HepG2 (cell line): ENCODE data around the gene EPB41L3. TPM values are rescaled to one million over a fixed set of nuclear protein-coding genes. Genes with fewer than 3 reads are reported as not detected.

Experiments used
- ATAC-seq: fragments of 200-7000 bp; cut with Tn5 transposase; 3 replicates; pipeline ENCODE4 v1.9.1; 2020; ENCODE audit warnings: mild to moderate bottlenecking, moderate library complexity
- BruUV-seq: library from RNA; stranded (reverse); fragments of 400-500 nt; replicated peaks from 2 replicates; lab custom pipeline; 2021; lab: Mats Ljungman, UMichigan
- CTCF ChIA-PET: fragments of 300-600 bp; formaldehyde crosslinking; extraction: SDS; loops from one replicate; lab custom pipeline; 2021; ENCODE audit warnings: low total read pairs, inconsistent platforms, low intra/inter-chr PET ratio; lab: Yijun Ruan, JAX
- POLR2A ChIA-PET: fragments of 350-600 bp; sonication (Branson Sonifier 250); formaldehyde crosslinking; loops from one replicate; lab custom pipeline; 2020; ENCODE audit warnings: antibody characterized with exemption, inconsistent platforms; lab: Yijun Ruan, JAX
- DNase-seq: peaks from one replicate; pipeline ENCODE4 v3.0.0-alpha.2; 2015; ENCODE audit warnings: low spot score
- FAIRE-seq: peaks from 3 replicates; lab custom pipeline; 2011; peaks lifted over from hg19 to GRCh38; lab: Jason Lieb, UNC
- H2AFZ ChIP-seq: one replicate; pipeline ENCODE4 v1.6.1; 2011; ENCODE audit warnings: low read length, inconsistent platforms
- H3K27ac ChIP-seq: fragments of 300-600 bp; 3 replicates; pipeline ENCODE4 v1.8.0; 2011; ENCODE audit warnings: mixed run types, mild to moderate bottlenecking, mixed read lengths, low read length, inconsistent platforms; ENCODE audit not compliant: insufficient read depth; ENCODE audit errors: extremely low read length
- H3K27me3 ChIP-seq, 2 experiments: fragments of 200-600 bp in 1 of 2; 2 replicates in 1 of 2; 3 replicates in 1 of 2; pipeline versions ENCODE4 v1.6.0 to v1.8.0; 2011; ENCODE audit warnings: low read length in 2 of 2, mild to moderate bottlenecking in 2 of 2, moderate library complexity in 2 of 2, inconsistent platforms in 1 of 2; ENCODE audit not compliant: insufficient read depth in 2 of 2, control insufficient read depth in 1 of 2
- H3K36me3 ChIP-seq, 2 experiments: fragments of 200-600 bp in 1 of 2; replicated peaks in 1 of 2; 2 replicates in 1 of 2; 3 replicates in 1 of 2; pipeline versions ENCODE4 v1.5.1 to v1.8.0; 2011; ENCODE audit warnings: low read length in 2 of 2, inconsistent platforms in 1 of 2; ENCODE audit not compliant: insufficient read depth in 2 of 2, control insufficient read depth in 1 of 2
- H3K4me1 ChIP-seq: 2 replicates; pipeline ENCODE4 v1.5.1; 2012; ENCODE audit warnings: low read length, inconsistent platforms; ENCODE audit not compliant: insufficient read depth
- H3K4me2 ChIP-seq: 2 replicates; pipeline ENCODE4 v1.6.0; 2011; ENCODE audit warnings: low read depth, low read length, inconsistent platforms
- H3K4me3 ChIP-seq, 3 experiments: fragments of 200-600 bp in 1 of 3; sonication (generic), shearing (Covaris generic) in 1 of 3; replicated peaks in 1 of 3; 2 replicates each; pipeline ENCODE4 v1.5.1; 2011 to 2016; ENCODE audit warnings: low read length in 3 of 3, inconsistent platforms in 2 of 3, low read depth in 2 of 3, mild to moderate bottlenecking in 2 of 3, control low read depth in 1 of 3, mixed read lengths in 1 of 3; ENCODE audit not compliant: insufficient read depth in 1 of 3
- H3K79me2 ChIP-seq: one replicate; pipeline ENCODE4 v1.6.1; 2011; ENCODE audit warnings: low read length, inconsistent platforms; ENCODE audit not compliant: insufficient read depth
- H3K9ac ChIP-seq: 2 replicates; pipeline ENCODE4 v1.6.0; 2011; ENCODE audit warnings: mild to moderate bottlenecking, low read depth, low read length, inconsistent platforms; ENCODE audit not compliant: insufficient read depth
- H3K9me3 ChIP-seq: 2 replicates; pipeline ENCODE4 v1.5.1; 2012; ENCODE audit warnings: mild to moderate bottlenecking, low read length
- H4K20me1 ChIP-seq: 2 replicates; pipeline ENCODE4 v1.6.0; 2011; ENCODE audit warnings: inconsistent platforms, mild to moderate bottlenecking, low read length, moderate library complexity; ENCODE audit not compliant: insufficient read depth
- FOXA3 ChIP-seq: IDR thresholded peaks from 2 replicates; pipeline ENCODE4 v1.6.1; 2016; ENCODE audit warnings: missing genetic modification reagents, missing compliant biosample characterization
- HHEX ChIP-seq: IDR thresholded peaks from 2 replicates; pipeline ENCODE4 v1.6.1; 2016; ENCODE audit warnings: control low read depth
- PHF5A ChIP-seq: IDR thresholded peaks from one replicate; pipeline ENCODE4 v1.6.1; 2018; ENCODE audit warnings: low read depth, missing genetic modification reagents; ENCODE audit not compliant: unreplicated experiment
- POGK ChIP-seq: sonication (generic); formaldehyde crosslinking; conservative IDR thresholded peaks from 2 replicates; pipeline ENCODE4 v1.8.0; 2022; ENCODE audit warnings: mild to moderate bottlenecking, moderate library complexity, missing genetic modification reagents
- ZBTB40 ChIP-seq, 2 experiments: fragments of 450-650 bp in 1 of 2; sonication (generic) in 1 of 2; formaldehyde crosslinking in 1 of 2; IDR thresholded peaks; 2 replicates each; pipeline versions ENCODE4 v1.6.1 to v1.8.0; 2016 to 2022; ENCODE audit warnings: antibody characterized with exemption in 1 of 2, mild to moderate bottlenecking in 1 of 2, missing genetic modification reagents in 1 of 2
- ZNF609 ChIP-seq: sonication (generic); formaldehyde crosslinking; IDR thresholded peaks from 2 replicates; pipeline ENCODE4 v1.4.0; 2020; ENCODE audit warnings: mild to moderate bottlenecking, missing genetic modification reagents, borderline replicate concordance
- WGBS: methylation state at CpG from one replicate; pipeline ENCODE4 v1.1.6; 2017; ENCODE audit warnings: low lambda C conversion rate; 5-methylcytosine and 5-hydroxymethylcytosine counted together
- in situ Hi-C: cut with HindIII; loops from 2 replicates; pipeline ENCODE4 v1.10.0; 2017; ENCODE audit warnings: low pct_unique_long_range_greater_than_20kb; ENCODE audit not compliant: extremely low pct_ligation_motif_present
- intact Hi-C: fragments of 100-400 bp; cut with micrococcal nuclease; formaldehyde crosslinking; loops from one replicate; pipeline ENCODE4 v1.10.0; 2022; ENCODE audit not compliant: unreplicated experiment
- polyA plus RNA-seq, 8 experiments: library from polyadenylated mRNA; depleted of rRNA in 3 of 8; stranded (reverse) in 7 of 8; unstranded in 1 of 8; fragments of >200 nt; fragmentation: Illumina TruSeq in 4 of 8; extraction: Trizol in 4 of 8; gene quantifications; 2 replicates each; pipeline versions ENCODE4 v1.2.1 to v1.2.3, GENCODE V29; 2011 to 2016; ENCODE audit warnings: low read depth in 4 of 8, missing spikeins in 1 of 8, mixed read lengths in 1 of 8; ENCODE audit not compliant: insufficient read depth in 1 of 8
- total RNA-seq, 5 experiments: library from RNA; depleted of rRNA; stranded (reverse); fragments of >200 nt; fragmentation: Illumina TruSeq; extraction: Trizol; gene quantifications; 2 replicates each; pipeline ENCODE4 v1.2.3, GENCODE V29; 2016; ENCODE audit warnings: low read depth in 1 of 5

Gene EPB41L3
- total and polyA plus RNA-seq, 2 of the 13 experiments (the other 11 are each of a cell fraction or from before 2014, with no cell fraction given), result not detected

- TF ChIP-seq ZNF609 (CRISPR knock-in tag), result no peak
These were observed 11.7 kb downstream of the EPB41L3 start (continued) for GRCh38 chr18:5532066-5532465.

- H4K20me1 ChIP-seq, result no peaks in the 10 kb centered on the region
- no peak overlapping the region for H3K9ac ChIP-seq
- no peak overlapping the region for H3K4me2 ChIP-seq
- H3K79me2 ChIP-seq, result no peaks in the 10 kb centered on the region
- ATAC-seq (no peak), DNase-seq (no peak), FAIRE-seq (no peak)
- WGBS, result 18% methylated on average over 8 of the region's 8 CpGs
- H3K27me3 ChIP-seq, result no peaks in the 10 kb centered on the region
- no peak overlapping the region for H3K27ac ChIP-seq
- no peak overlapping the region for H3K4me3 ChIP-seq
- H3K9me3 ChIP-seq, result no peaks in the 10 kb centered on the region
- intact Hi-C loops (no loop called here), in situ Hi-C loops (no loop called here)
- CTCF ChIA-PET, result no interaction called here
- no peaks in the 10 kb centered on the region for H3K36me3 ChIP-seq
- H2AFZ ChIP-seq, result no peak overlapping the region
- no TSS peak for BruUV-seq
- H3K4me1 ChIP-seq, result no peaks in the 10 kb centered on the region
- POLR2A ChIA-PET, result no interaction called here
- TF ChIP-seq FOXA3 (CRISPR knock-in tag), result no peak
- no peak for TF ChIP-seq POGK (CRISPR knock-in tag)
- no peak for TF ChIP-seq HHEX (CRISPR knock-in tag)
- TF ChIP-seq ZBTB40 (IDR thresholded peaks at IDR 0.05), result no peak
- no peak for TF ChIP-seq ZBTB40 (CRISPR knock-in tag; IDR thresholded peaks at IDR 0.05)
- no peak for TF ChIP-seq PHF5A
These were observed 13.1 kb downstream of the EPB41L3 start for GRCh38 chr18:5530629-5531178.
